ENCODE results near the gene NR1H2. TPM values are rescaled to one million over a fixed set of nuclear protein-coding genes. Genes with fewer than 3 reads are reported as not detected.
A peak's percentile ranks its signal among the peaks of the same experiment; 100 is the strongest.
"Not testable (repeated sequence)": the region's sequence is repeated elsewhere in the genome, so short reads cannot be mapped to it uniquely, and the experiment has no call there.

The NR1H2 gene
- total RNA-seq, 2 donors from 2014 or later: 97.0 to 121 TPM

DNA sequence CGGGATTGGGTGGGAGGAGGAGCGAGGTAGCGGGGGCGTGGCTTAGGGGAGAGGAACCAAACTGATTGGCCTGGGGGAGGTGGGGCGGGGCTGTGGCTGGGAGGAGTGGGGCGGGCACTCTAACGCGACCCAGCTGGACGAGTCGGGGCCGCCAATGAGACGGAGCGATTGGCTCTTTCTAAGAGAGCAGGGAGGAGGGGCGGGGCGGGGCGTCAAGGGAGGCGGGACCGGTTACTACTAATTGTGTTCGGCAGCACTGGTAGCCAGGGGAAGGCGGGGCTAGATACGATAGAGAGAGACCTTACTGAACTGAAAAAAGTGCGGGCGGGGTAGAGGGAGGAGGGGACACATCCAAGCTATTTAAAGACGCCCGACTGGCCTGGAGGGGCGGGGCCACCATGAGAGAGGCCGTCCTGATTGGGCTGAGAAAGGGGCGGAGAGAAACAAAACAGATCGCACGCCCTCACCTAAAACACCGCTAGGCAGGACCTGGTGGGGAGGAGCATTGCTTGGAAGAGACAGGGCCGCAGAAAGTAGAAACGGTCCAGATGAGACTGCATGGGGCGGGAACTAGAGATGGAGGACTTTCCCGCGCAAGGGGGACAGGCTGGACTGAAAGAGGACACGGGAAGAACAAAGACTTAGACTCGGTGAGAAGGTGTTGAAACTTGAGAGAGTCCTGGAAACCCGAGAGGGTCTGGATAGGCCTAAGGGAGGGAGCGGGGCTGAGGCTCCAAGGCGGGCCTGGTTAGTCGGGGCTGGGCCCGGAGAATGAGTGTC is 46.9 kb upstream of the NR1H2 start, which contains the start of gene KCNC3:
KCNC3 (minus strand) TSS at position 232 of the 780 bp plus-strand sequence. CDS start 295 bp downstream, outside the sequence.
- Histone ChIP-seq H3K36me3 (no peaks in the 10 kb centered on the region), H3K9me3 (no peaks in the 10 kb centered on the region), H3K4me3 (peak within 1 kb of the TSS; percentile 17 to 49), H3K4me1 (peaks cover 0 to 56% of the 10 kb centered on the region in 2 donors), H3K27me3 (no peaks in the 10 kb centered on the region), H3K27ac (peak within 1 kb of the TSS; percentile 82 to 88)
- DNase-seq (ENCODE audit: low spot score): peak; percentile 98
- TF ChIP-seq, protein P1, sequence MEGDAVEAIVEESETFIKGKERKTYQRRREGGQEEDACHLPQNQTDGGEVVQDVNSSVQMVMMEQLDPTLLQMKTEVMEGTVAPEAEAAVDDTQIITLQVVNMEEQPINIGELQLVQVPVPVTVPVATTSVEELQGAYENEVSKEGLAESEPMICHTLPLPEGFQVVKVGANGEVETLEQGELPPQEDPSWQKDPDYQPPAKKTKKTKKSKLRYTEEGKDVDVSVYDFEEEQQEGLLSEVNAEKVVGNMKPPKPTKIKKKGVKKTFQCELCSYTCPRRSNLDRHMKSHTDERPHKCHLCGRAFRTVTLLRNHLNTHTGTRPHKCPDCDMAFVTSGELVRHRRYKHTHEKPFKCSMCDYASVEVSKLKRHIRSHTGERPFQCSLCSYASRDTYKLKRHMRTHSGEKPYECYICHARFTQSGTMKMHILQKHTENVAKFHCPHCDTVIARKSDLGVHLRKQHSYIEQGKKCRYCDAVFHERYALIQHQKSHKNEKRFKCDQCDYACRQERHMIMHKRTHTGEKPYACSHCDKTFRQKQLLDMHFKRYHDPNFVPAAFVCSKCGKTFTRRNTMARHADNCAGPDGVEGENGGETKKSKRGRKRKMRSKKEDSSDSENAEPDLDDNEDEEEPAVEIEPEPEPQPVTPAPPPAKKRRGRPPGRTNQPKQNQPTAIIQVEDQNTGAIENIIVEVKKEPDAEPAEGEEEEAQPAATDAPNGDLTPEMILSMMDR (IDR thresholded peaks at IDR 0.05): no peak

- DNase-seq (ENCODE audit: low spot score); H3K27me3 ChIP-seq: not testable (repeated sequence)
- peaks cover 0 to 55% of the 10 kb centered on the region in 2 donors for H3K4me1 ChIP-seq
Measured at GRCh38 chr19:50329926-50330294, 46.3 kb upstream of the NR1H2 start.

GRCh38 chr19:50330365-50331078 is 45.7 kb upstream of the NR1H2 start:
- Histone ChIP-seq H3K27ac (peak overlapping the region; percentile 82 to 88), H3K4me1 (peaks cover 0 to 50% of the 10 kb centered on the region in 2 donors), H3K4me3 (peak overlapping the region; percentile 41 to 49), H3K9me3 (no peaks in the 10 kb centered on the region), H3K27me3 (no peaks in the 10 kb centered on the region), H3K36me3 (no peaks in the 10 kb centered on the region)
- TF ChIP-seq, protein P1 (IDR thresholded peaks at IDR 0.05): no peak
- no peak for DNase-seq (ENCODE audit: low spot score)

More at GRCh38 chr19:50329926-50330294, 46.3 kb upstream of the NR1H2 start:
- peak overlapping the region; percentile 12 to 49 for H3K4me3 ChIP-seq
- not testable (repeated sequence) for H3K9me3 ChIP-seq, H3K36me3 ChIP-seq
- H3K27ac ChIP-seq: peak overlapping the region; percentile 82 to 88

DNA sequence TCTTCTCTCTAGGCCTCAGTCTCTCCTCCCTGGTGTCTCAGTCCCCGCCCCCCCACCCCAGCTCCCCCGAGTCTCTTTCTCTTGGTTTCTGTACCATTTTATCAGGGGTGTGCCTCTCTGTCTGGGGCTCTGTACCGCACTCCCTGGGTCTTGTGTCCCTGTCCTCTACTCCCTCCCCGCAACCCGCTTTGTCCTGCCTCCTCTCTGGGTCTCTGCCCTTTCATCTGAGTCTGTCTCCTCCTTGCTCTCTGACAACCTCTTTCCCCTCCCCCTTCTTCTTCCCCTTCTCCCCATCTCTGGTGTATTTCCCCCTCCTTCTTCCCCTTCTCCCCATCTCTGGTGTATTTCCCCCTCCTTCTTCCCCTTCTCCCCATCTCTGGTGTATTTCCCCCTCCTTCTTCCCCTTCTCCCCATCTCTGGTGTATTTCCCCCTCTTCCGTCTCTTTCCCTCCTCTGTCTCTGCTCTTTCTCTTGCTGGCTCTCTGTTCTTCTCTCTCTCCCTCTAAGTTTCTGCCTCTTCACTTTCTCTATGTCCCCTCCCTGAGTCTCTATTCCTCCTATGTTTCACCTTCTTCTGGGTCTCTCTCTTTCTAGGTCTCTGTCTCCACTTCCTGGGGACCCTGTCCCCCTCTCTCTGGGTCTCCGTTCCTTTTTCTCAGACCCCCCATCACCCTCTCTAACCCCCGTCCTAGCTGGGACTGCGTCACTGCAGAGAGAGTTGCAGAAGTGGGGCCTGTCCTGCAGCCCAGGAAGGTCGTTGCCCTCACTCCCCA is 44.9 kb upstream of the NR1H2 start:
- no peaks in the 10 kb centered on the region for H3K27me3 ChIP-seq
- H3K4me3 ChIP-seq: peak overlapping the region; percentile 41 to 49
- TF ChIP-seq, protein P1 (IDR thresholded peaks at IDR 0.05): no peak
- peak overlapping the region; percentile 82 to 88 for H3K27ac ChIP-seq
- no peaks in the 10 kb centered on the region for H3K36me3 ChIP-seq
- DNase-seq (ENCODE audit: low spot score): no peak
- no peaks in the 10 kb centered on the region for H3K9me3 ChIP-seq
- peaks cover 0 to 42% of the 10 kb centered on the region in 2 donors for H3K4me1 ChIP-seq

DNA sequence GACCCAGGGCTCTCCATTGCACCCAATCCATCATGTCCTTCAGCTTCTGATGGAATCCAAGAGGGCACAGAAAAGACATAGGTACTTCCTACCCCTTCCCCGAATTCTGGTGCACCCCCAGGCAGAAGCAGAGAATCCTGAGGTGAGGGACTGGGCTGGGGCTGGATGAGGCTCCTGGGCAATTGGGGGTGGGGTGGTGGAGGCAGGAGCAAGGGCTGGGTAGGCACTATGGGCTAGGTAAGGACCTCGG is 44.3 kb upstream of the NR1H2 start:
- TF ChIP-seq, protein P1 (IDR thresholded peaks at IDR 0.05): no peak
- H3K36me3 ChIP-seq: no peaks in the 10 kb centered on the region
- no peak overlapping the region for H3K4me3 ChIP-seq
- H3K4me1 ChIP-seq: peaks cover 0 to 40% of the 10 kb centered on the region in 2 donors
- DNase-seq (ENCODE audit: low spot score): no peak
- H3K9me3 ChIP-seq: no peaks in the 10 kb centered on the region
- no peaks in the 10 kb centered on the region for H3K27me3 ChIP-seq
- H3K27ac ChIP-seq: peak overlapping the region; percentile 62 to 77

All from right atrium auricular region (tissue), 2 donors.